WTC11 (cell line): Measurements from ENCODE around the gene GNAS. TPM values are rescaled to one million over a fixed set of nuclear protein-coding genes. Genes with fewer than 3 reads are reported as not detected.

Source experiments
- ATAC-seq: fragments of 200-7000 bp; cut with Tn5 transposase; 2 replicates; pipeline ENCODE4 v1.10.0; 2021; ENCODE audit warnings: mild to moderate bottlenecking, moderate library complexity
- CTCF ChIA-PET: fragments of 300-600 bp; sonication (Branson Sonifier 250); formaldehyde crosslinking; loops from one replicate; lab custom pipeline; 2021; ENCODE audit warnings: antibody characterized with exemption; lab: Charles Lee
- POLR2A ChIA-PET: fragments of 350-600 bp; sonication (Branson Sonifier 250); formaldehyde crosslinking; loops from one replicate; lab custom pipeline; 2021; ENCODE audit warnings: antibody characterized with exemption; lab: Charles Lee
- DNase-seq: peaks from one replicate; pipeline ENCODE4 v3.0.0; 2021; ENCODE audit warnings: low spot score
- H3K27ac Mint-ChIP-seq: 2 replicates; pipeline ENCODE4 v1.8.0; 2021; ENCODE audit warnings: mixed read lengths
- H3K27me3 Mint-ChIP-seq: 2 replicates; pipeline ENCODE4 v1.8.0; 2021; ENCODE audit warnings: low read depth, mild to moderate bottlenecking, moderate library complexity, mixed read lengths
- H3K36me3 Mint-ChIP-seq: 2 replicates; pipeline ENCODE4 v1.8.0; 2021; ENCODE audit warnings: mixed read lengths
- H3K4me1 Mint-ChIP-seq: 2 replicates; pipeline ENCODE4 v1.8.0; 2022; ENCODE audit warnings: mixed read lengths
- H3K4me3 Mint-ChIP-seq: 2 replicates; pipeline ENCODE4 v1.8.0; 2021; ENCODE audit warnings: mild to moderate bottlenecking, moderate library complexity, mixed read lengths
- H3K9me3 Mint-ChIP-seq: 2 replicates; pipeline ENCODE4 v1.8.0; 2021; ENCODE audit warnings: mixed read lengths
- CREB1 ChIP-seq: sonication (generic); formaldehyde crosslinking; IDR thresholded peaks from 2 replicates; pipeline ENCODE4 v1.8.0; 2023; ENCODE audit warnings: mild to moderate bottlenecking, missing genetic modification reagents
- ETV6 ChIP-seq: sonication (generic); formaldehyde crosslinking; IDR thresholded peaks from 2 replicates; pipeline ENCODE4 v1.8.1; 2022; ENCODE audit warnings: mild to moderate bottlenecking, missing genetic modification reagents
- GRHL2 ChIP-seq: fragments of 250-450 bp; sonication (Bioruptor Pico); IDR thresholded peaks from 2 replicates; pipeline ENCODE4 v1.8.0; 2022; ENCODE audit warnings: mild to moderate bottlenecking, moderate library complexity; ENCODE audit not compliant: insufficient replicate concordance, severe bottlenecking
- HMGA2 ChIP-seq: fragments of 250-450 bp; sonication (Bioruptor Pico); IDR thresholded peaks from 2 replicates; pipeline ENCODE4 v1.4.0; 2021; ENCODE audit warnings: mild to moderate bottlenecking, moderate library complexity
- NFE2L1 ChIP-seq: sonication (generic); formaldehyde crosslinking; IDR thresholded peaks from 2 replicates; pipeline ENCODE4 v1.8.1; 2023; ENCODE audit warnings: missing genetic modification reagents
- NR2C2 ChIP-seq: sonication (generic); formaldehyde crosslinking; IDR thresholded peaks from 2 replicates; pipeline ENCODE4 v1.8.0; 2022; ENCODE audit warnings: mild to moderate bottlenecking, missing genetic modification reagents
- NR3C1 ChIP-seq: sonication (generic); formaldehyde crosslinking; conservative IDR thresholded peaks from 2 replicates; pipeline ENCODE4 v1.8.1; 2023; ENCODE audit warnings: low read depth, mild to moderate bottlenecking, missing genetic modification reagents
- PRRX2 ChIP-seq: fragments of 250-450 bp; sonication (Bioruptor Pico); IDR thresholded peaks from 2 replicates; pipeline ENCODE4 v1.8.0; 2021; ENCODE audit warnings: mild to moderate bottlenecking
- RELA ChIP-seq: sonication (generic); formaldehyde crosslinking; IDR thresholded peaks from 2 replicates; pipeline ENCODE4 v1.8.1; 2022; ENCODE audit warnings: missing genetic modification reagents, mild to moderate bottlenecking, borderline replicate concordance
- SP1 ChIP-seq: sonication (generic); formaldehyde crosslinking; conservative IDR thresholded peaks from 2 replicates; pipeline ENCODE4 v1.8.1; 2022; ENCODE audit warnings: missing genetic modification reagents
- TP53 ChIP-seq: sonication (generic); formaldehyde crosslinking; IDR thresholded peaks from 2 replicates; pipeline ENCODE4 v1.8.1; 2023; ENCODE audit warnings: mild to moderate bottlenecking, missing genetic modification reagents
- ZNF138 ChIP-seq: sonication (generic); formaldehyde crosslinking; conservative IDR thresholded peaks from 2 replicates; pipeline ENCODE4 v1.8.1; 2022; ENCODE audit warnings: mild to moderate bottlenecking, moderate library complexity, missing genetic modification reagents
- total RNA-seq: library from RNA; stranded (reverse); gene quantifications from 3 replicates; pipeline ENCODE4 v1.2.3, GENCODE V29; 2021
- TF ChIP-seq, protein P1 (sequence below): sonication (generic); formaldehyde crosslinking; IDR thresholded peaks from 2 replicates; pipeline ENCODE4 v1.8.1; 2022; ENCODE audit warnings: mild to moderate bottlenecking, missing genetic modification reagents, moderate library complexity, borderline replicate concordance
- TF ChIP-seq, protein P2 (sequence below): sonication (generic); formaldehyde crosslinking; conservative IDR thresholded peaks from 2 replicates; pipeline ENCODE4 v1.8.1; 2022; ENCODE audit warnings: mild to moderate bottlenecking, missing genetic modification reagents
- TF ChIP-seq, protein P3 (sequence below): sonication (generic); formaldehyde crosslinking; IDR thresholded peaks from 2 replicates; pipeline ENCODE4 v1.8.0; 2022; ENCODE audit warnings: mild to moderate bottlenecking, missing genetic modification reagents
- TF ChIP-seq, protein P4 (sequence below): fragments of 250-450 bp; sonication (Bioruptor Pico); IDR thresholded peaks from 2 replicates; pipeline ENCODE4 v1.9.0; 2021; ENCODE audit warnings: mild to moderate bottlenecking, borderline replicate concordance
- TF ChIP-seq, protein P5 (sequence below): fragments of 250-450 bp; sonication (Bioruptor Pico); IDR thresholded peaks from 2 replicates; pipeline ENCODE4 v1.8.0; 2021; ENCODE audit warnings: mild to moderate bottlenecking
- TF ChIP-seq, protein P6 (sequence below): sonication (generic); formaldehyde crosslinking; IDR thresholded peaks from 2 replicates; pipeline ENCODE4 v1.8.1; 2023; ENCODE audit warnings: mild to moderate bottlenecking, missing genetic modification reagents, moderate library complexity
- TF ChIP-seq, protein P7 (sequence below): fragments of 250-450 bp; sonication (Bioruptor Pico); IDR thresholded peaks from 2 replicates; pipeline ENCODE4 v1.9.0; 2021; ENCODE audit warnings: mild to moderate bottlenecking
- TF ChIP-seq, protein P8 (sequence below): sonication (generic); formaldehyde crosslinking; IDR thresholded peaks from 2 replicates; pipeline ENCODE4 v1.8.1; 2023; ENCODE audit warnings: mild to moderate bottlenecking, missing genetic modification reagents, borderline replicate concordance

Gene GNAS
- total RNA-seq, 1 experiment from 2014 or later: 868 TPM

DNA sequence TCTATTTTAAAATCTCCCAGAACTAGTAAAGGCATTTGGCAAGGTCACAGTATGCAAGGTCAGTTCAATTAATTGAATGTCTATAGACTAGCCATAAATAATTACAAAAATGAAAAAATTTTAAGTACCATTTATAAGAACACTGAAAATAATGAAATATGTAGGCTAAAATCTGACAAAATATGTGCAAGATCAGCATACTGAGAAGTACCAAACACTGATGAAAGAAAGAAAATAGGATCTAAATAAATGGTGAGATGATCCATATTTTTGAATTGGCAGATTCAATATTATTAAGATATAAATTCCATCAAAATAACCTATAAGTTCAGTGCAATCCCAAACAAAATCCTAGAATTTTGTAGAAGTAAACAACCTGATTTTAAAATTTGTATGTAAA, 100.5 kb downstream of the GNAS start (continued):
- TF ChIP-seq, protein P1, sequence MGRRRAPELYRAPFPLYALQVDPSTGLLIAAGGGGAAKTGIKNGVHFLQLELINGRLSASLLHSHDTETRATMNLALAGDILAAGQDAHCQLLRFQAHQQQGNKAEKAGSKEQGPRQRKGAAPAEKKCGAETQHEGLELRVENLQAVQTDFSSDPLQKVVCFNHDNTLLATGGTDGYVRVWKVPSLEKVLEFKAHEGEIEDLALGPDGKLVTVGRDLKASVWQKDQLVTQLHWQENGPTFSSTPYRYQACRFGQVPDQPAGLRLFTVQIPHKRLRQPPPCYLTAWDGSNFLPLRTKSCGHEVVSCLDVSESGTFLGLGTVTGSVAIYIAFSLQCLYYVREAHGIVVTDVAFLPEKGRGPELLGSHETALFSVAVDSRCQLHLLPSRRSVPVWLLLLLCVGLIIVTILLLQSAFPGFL: no peak
- no peak for TF ChIP-seq RELA (CRISPR knock-in tag)

DNA sequence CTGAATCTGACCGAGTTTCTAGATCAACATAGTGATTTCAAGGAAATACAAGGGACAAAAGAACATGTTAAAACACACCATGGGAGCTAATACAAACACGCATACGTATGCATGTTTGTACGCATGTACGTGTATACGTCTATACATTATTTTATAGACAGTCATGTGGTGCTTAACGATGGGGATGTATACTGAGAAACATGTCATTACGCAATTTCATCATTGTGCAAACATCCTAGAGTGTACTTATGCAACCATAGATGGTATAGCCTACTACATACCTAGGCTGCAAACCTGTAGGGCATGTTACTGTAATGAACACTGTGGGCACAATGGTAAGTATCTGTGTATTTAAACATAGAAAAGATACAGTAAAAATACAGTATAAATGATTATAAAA, 103.6 kb downstream of the GNAS start:
- Mint-ChIP-seq H3K27me3 (0 out of 2 replicates have a peak, but pooled peaks cover 4% of the 10 kb centered on the region), H3K4me1 (no peaks in the 10 kb centered on the region), H3K9me3 (peaks cover 15% of the 10 kb centered on the region), H3K27ac (no peak overlapping the region), H3K4me3 (no peak overlapping the region), H3K36me3 (no peaks in the 10 kb centered on the region)
- ChIA-PET POLR2A (no interaction called here), CTCF (no interaction called here)
- ATAC-seq (no peak), DNase-seq (no peak)
- TF ChIP-seq, protein P2, sequence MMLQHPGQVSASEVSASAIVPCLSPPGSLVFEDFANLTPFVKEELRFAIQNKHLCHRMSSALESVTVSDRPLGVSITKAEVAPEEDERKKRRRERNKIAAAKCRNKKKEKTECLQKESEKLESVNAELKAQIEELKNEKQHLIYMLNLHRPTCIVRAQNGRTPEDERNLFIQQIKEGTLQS (CRISPR knock-in tag): no peak
- TF ChIP-seq, protein P3, sequence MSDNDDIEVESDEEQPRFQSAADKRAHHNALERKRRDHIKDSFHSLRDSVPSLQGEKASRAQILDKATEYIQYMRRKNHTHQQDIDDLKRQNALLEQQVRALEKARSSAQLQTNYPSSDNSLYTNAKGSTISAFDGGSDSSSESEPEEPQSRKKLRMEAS (CRISPR knock-in tag): no peak
- TF ChIP-seq, protein P4, sequence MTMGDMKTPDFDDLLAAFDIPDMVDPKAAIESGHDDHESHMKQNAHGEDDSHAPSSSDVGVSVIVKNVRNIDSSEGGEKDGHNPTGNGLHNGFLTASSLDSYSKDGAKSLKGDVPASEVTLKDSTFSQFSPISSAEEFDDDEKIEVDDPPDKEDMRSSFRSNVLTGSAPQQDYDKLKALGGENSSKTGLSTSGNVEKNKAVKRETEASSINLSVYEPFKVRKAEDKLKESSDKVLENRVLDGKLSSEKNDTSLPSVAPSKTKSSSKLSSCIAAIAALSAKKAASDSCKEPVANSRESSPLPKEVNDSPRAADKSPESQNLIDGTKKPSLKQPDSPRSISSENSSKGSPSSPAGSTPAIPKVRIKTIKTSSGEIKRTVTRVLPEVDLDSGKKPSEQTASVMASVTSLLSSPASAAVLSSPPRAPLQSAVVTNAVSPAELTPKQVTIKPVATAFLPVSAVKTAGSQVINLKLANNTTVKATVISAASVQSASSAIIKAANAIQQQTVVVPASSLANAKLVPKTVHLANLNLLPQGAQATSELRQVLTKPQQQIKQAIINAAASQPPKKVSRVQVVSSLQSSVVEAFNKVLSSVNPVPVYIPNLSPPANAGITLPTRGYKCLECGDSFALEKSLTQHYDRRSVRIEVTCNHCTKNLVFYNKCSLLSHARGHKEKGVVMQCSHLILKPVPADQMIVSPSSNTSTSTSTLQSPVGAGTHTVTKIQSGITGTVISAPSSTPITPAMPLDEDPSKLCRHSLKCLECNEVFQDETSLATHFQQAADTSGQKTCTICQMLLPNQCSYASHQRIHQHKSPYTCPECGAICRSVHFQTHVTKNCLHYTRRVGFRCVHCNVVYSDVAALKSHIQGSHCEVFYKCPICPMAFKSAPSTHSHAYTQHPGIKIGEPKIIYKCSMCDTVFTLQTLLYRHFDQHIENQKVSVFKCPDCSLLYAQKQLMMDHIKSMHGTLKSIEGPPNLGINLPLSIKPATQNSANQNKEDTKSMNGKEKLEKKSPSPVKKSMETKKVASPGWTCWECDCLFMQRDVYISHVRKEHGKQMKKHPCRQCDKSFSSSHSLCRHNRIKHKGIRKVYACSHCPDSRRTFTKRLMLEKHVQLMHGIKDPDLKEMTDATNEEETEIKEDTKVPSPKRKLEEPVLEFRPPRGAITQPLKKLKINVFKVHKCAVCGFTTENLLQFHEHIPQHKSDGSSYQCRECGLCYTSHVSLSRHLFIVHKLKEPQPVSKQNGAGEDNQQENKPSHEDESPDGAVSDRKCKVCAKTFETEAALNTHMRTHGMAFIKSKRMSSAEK (CRISPR knock-in tag): no peak
- TF ChIP-seq, protein P5, sequence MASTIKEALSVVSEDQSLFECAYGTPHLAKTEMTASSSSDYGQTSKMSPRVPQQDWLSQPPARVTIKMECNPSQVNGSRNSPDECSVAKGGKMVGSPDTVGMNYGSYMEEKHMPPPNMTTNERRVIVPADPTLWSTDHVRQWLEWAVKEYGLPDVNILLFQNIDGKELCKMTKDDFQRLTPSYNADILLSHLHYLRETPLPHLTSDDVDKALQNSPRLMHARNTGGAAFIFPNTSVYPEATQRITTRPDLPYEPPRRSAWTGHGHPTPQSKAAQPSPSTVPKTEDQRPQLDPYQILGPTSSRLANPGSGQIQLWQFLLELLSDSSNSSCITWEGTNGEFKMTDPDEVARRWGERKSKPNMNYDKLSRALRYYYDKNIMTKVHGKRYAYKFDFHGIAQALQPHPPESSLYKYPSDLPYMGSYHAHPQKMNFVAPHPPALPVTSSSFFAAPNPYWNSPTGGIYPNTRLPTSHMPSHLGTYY (CRISPR knock-in tag): no peak
- TF ChIP-seq, protein P6, sequence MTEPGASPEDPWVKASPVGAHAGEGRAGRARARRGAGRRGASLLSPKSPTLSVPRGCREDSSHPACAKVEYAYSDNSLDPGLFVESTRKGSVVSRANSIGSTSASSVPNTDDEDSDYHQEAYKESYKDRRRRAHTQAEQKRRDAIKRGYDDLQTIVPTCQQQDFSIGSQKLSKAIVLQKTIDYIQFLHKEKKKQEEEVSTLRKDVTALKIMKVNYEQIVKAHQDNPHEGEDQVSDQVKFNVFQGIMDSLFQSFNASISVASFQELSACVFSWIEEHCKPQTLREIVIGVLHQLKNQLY (CRISPR knock-in tag): no peak
- TF ChIP-seq HMGA2 (CRISPR knock-in tag) (no peak), CREB1 (CRISPR knock-in tag) (no peak), ZNF138 (CRISPR knock-in tag) (no peak), NFE2L1 (CRISPR knock-in tag) (no peak), TP53 (CRISPR knock-in tag) (no peak), NR2C2 (CRISPR knock-in tag) (no peak), GRHL2 (CRISPR knock-in tag) (no peak), SP1 (no peak), NR3C1 (no peak), PRRX2 (no peak), ETV6 (CRISPR knock-in tag) (no peak)
- TF ChIP-seq, protein P7, sequence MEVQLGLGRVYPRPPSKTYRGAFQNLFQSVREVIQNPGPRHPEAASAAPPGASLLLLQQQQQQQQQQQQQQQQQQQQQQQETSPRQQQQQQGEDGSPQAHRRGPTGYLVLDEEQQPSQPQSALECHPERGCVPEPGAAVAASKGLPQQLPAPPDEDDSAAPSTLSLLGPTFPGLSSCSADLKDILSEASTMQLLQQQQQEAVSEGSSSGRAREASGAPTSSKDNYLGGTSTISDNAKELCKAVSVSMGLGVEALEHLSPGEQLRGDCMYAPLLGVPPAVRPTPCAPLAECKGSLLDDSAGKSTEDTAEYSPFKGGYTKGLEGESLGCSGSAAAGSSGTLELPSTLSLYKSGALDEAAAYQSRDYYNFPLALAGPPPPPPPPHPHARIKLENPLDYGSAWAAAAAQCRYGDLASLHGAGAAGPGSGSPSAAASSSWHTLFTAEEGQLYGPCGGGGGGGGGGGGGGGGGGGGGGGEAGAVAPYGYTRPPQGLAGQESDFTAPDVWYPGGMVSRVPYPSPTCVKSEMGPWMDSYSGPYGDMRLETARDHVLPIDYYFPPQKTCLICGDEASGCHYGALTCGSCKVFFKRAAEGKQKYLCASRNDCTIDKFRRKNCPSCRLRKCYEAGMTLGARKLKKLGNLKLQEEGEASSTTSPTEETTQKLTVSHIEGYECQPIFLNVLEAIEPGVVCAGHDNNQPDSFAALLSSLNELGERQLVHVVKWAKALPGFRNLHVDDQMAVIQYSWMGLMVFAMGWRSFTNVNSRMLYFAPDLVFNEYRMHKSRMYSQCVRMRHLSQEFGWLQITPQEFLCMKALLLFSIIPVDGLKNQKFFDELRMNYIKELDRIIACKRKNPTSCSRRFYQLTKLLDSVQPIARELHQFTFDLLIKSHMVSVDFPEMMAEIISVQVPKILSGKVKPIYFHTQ (CRISPR knock-in tag): no peak
- TF ChIP-seq, protein P8, sequence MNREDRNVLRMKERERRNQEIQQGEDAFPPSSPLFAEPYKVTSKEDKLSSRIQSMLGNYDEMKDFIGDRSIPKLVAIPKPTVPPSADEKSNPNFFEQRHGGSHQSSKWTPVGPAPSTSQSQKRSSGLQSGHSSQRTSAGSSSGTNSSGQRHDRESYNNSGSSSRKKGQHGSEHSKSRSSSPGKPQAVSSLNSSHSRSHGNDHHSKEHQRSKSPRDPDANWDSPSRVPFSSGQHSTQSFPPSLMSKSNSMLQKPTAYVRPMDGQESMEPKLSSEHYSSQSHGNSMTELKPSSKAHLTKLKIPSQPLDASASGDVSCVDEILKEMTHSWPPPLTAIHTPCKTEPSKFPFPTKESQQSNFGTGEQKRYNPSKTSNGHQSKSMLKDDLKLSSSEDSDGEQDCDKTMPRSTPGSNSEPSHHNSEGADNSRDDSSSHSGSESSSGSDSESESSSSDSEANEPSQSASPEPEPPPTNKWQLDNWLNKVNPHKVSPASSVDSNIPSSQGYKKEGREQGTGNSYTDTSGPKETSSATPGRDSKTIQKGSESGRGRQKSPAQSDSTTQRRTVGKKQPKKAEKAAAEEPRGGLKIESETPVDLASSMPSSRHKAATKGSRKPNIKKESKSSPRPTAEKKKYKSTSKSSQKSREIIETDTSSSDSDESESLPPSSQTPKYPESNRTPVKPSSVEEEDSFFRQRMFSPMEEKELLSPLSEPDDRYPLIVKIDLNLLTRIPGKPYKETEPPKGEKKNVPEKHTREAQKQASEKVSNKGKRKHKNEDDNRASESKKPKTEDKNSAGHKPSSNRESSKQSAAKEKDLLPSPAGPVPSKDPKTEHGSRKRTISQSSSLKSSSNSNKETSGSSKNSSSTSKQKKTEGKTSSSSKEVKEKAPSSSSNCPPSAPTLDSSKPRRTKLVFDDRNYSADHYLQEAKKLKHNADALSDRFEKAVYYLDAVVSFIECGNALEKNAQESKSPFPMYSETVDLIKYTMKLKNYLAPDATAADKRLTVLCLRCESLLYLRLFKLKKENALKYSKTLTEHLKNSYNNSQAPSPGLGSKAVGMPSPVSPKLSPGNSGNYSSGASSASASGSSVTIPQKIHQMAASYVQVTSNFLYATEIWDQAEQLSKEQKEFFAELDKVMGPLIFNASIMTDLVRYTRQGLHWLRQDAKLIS: no peak
